Liver (tissue), 3 donors: ENCODE results near the gene ACTR3C.

Experiments
- RXRA ChIP-seq, 2 donors: IDR thresholded peaks; 2 replicates each; pipeline ENCODE4 v1.6.1; 2017 to 2018; ENCODE audit warnings: antibody characterized with exemption in 2 of 2, mild to moderate bottlenecking in 1 of 2
- TAF1 ChIP-seq: conservative IDR thresholded peaks from 2 replicates; pipeline ENCODE4 v1.6.1; 2016; ENCODE audit warnings: antibody characterized with exemption, mild to moderate bottlenecking
- YY1 ChIP-seq: IDR thresholded peaks from 2 replicates; pipeline ENCODE4 v1.6.1; 2016; ENCODE audit warnings: antibody characterized with exemption, mild to moderate bottlenecking
- TF ChIP-seq, protein P1 (sequence below): fragments of 150-350 bp; IDR thresholded peaks from 2 replicates; pipeline ENCODE4 v1.5.1; 2017; ENCODE audit warnings: improper control_type of control experiment, low read depth, low read length; ENCODE audit not compliant: missing input control
- TF ChIP-seq, protein P2 (sequence below): IDR thresholded peaks from 2 replicates; pipeline ENCODE4 v1.6.1; 2016; ENCODE audit warnings: antibody characterized with exemption, mild to moderate bottlenecking
- TF ChIP-seq, protein P3 (sequence below): IDR thresholded peaks from 2 replicates; pipeline ENCODE4 v1.6.1; 2016; ENCODE audit warnings: antibody characterized with exemption
- donor health status: healthy.
- donor health status: healthy.

DNA sequence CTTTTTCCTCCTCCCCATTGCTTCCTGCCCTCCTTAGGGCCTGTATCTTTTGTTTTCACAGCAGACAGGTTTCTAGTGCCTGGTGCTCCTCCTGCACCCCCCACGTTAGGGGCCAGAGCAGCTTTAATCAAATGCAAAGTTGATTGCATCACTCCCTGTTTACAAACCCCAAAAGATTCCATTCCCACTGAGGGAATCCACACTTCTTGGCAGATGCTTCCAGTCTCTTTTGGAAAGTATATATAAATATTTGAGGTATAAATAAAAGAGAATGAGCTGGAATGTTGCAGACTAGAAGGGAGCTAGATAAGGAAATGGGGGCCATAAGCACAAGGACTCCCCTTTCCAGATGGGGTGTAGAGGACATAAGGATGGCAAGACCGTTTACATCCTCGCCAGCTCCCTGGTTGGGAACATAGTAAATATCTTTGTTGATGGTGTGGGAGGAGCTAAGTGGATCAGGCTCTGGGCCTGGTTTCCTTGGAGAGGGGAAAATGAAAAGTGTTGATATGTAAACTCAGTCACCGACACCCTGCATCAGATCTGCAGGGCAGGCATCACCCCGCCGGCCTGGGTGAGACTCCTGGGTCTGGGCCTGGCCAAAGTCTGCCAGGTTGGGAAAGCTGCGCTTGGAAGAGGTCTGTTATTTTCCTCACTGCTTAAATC is 11.9 kb upstream of the ACTR3C start:
- TF ChIP-seq, protein P1, sequence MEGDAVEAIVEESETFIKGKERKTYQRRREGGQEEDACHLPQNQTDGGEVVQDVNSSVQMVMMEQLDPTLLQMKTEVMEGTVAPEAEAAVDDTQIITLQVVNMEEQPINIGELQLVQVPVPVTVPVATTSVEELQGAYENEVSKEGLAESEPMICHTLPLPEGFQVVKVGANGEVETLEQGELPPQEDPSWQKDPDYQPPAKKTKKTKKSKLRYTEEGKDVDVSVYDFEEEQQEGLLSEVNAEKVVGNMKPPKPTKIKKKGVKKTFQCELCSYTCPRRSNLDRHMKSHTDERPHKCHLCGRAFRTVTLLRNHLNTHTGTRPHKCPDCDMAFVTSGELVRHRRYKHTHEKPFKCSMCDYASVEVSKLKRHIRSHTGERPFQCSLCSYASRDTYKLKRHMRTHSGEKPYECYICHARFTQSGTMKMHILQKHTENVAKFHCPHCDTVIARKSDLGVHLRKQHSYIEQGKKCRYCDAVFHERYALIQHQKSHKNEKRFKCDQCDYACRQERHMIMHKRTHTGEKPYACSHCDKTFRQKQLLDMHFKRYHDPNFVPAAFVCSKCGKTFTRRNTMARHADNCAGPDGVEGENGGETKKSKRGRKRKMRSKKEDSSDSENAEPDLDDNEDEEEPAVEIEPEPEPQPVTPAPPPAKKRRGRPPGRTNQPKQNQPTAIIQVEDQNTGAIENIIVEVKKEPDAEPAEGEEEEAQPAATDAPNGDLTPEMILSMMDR: no peak
- TF ChIP-seq, protein P2, sequence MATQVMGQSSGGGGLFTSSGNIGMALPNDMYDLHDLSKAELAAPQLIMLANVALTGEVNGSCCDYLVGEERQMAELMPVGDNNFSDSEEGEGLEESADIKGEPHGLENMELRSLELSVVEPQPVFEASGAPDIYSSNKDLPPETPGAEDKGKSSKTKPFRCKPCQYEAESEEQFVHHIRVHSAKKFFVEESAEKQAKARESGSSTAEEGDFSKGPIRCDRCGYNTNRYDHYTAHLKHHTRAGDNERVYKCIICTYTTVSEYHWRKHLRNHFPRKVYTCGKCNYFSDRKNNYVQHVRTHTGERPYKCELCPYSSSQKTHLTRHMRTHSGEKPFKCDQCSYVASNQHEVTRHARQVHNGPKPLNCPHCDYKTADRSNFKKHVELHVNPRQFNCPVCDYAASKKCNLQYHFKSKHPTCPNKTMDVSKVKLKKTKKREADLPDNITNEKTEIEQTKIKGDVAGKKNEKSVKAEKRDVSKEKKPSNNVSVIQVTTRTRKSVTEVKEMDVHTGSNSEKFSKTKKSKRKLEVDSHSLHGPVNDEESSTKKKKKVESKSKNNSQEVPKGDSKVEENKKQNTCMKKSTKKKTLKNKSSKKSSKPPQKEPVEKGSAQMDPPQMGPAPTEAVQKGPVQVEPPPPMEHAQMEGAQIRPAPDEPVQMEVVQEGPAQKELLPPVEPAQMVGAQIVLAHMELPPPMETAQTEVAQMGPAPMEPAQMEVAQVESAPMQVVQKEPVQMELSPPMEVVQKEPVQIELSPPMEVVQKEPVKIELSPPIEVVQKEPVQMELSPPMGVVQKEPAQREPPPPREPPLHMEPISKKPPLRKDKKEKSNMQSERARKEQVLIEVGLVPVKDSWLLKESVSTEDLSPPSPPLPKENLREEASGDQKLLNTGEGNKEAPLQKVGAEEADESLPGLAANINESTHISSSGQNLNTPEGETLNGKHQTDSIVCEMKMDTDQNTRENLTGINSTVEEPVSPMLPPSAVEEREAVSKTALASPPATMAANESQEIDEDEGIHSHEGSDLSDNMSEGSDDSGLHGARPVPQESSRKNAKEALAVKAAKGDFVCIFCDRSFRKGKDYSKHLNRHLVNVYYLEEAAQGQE: peak; percentile 25
- TF ChIP-seq TAF1: no peak
- TF ChIP-seq RXRA (IDR thresholded peaks at IDR 0.05): peak; percentile 19 to 60
- peak; percentile 51 for TF ChIP-seq YY1
- TF ChIP-seq, protein P3, sequence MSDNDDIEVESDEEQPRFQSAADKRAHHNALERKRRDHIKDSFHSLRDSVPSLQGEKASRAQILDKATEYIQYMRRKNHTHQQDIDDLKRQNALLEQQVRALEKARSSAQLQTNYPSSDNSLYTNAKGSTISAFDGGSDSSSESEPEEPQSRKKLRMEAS: peak; percentile 26
